Mucosa of rectum (tissue), 2 donors: ENCODE data around the gene LRRC1.

Source experiments
- H3K27ac ChIP-seq, 2 donors: one replicate each; pipeline ENCODE4 v1.7.0; 2013; ENCODE audit warnings: inconsistent platforms in 2 of 2, low read depth in 2 of 2, low read length in 2 of 2
- H3K27me3 ChIP-seq, 2 donors: one replicate each; pipeline ENCODE4 v1.7.0; 2013; ENCODE audit warnings: low read length in 2 of 2; ENCODE audit not compliant: control insufficient read depth in 2 of 2, insufficient read depth in 2 of 2
- H3K36me3 ChIP-seq, 2 donors: one replicate each; pipeline ENCODE4 v1.7.0; 2013; ENCODE audit warnings: low read length in 2 of 2; ENCODE audit not compliant: control insufficient read depth in 2 of 2, insufficient read depth in 2 of 2
- H3K4me1 ChIP-seq, 2 donors: one replicate each; pipeline ENCODE4 v1.7.0; 2013; ENCODE audit warnings: low read length in 2 of 2, mild to moderate bottlenecking in 1 of 2; ENCODE audit not compliant: control insufficient read depth in 2 of 2, insufficient read depth in 2 of 2
- H3K4me3 ChIP-seq, 2 donors: one replicate each; pipeline ENCODE4 v1.7.0; 2013; ENCODE audit warnings: low read length in 2 of 2
- H3K9ac ChIP-seq, 2 donors: one replicate each; pipeline ENCODE4 v1.7.0; 2013; ENCODE audit warnings: low read length in 2 of 2, low read depth in 1 of 2, mild to moderate bottlenecking in 1 of 2
- H3K9me3 ChIP-seq, 2 donors: one replicate each; pipeline ENCODE4 v1.7.0; 2013; ENCODE audit warnings: low read length in 2 of 2; ENCODE audit not compliant: control insufficient read depth in 2 of 2
- donor health status: healthy.
- donor health status: Normal muscosa, but diverticular disease.

The LRRC1 gene

DNA sequence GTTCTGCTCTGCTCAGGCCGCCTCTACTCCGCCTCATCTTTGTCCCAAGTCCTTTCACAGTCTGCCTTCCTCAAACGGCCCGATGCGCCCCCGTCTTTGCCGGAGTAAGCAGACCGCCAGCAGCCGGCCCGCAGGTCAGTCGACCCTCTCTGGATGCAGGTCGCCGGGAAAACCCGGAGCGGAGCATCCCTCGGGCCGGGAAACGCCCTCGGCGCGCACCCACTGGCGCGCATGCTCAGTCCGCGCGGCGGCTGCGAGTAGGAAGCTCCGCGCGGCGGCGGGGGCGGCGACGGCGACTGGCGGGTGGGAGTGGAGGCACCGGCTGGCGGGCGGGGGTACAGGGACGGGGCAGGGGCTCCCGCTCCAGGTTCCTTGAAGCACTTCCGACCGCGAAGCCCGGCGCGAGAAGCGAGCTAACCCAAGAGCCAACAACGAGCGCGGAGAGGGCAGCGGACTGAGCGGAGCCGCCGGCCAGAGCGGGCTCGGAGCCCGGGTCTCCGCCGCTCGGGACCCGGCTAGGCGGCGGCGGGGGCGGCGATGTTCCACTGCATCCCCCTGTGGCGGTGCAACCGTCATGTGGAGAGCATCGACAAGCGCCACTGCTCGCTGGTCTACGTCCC, at the start of gene LRRC1:
Gene LRRC1 (plus strand): TSS at position 286 of the 620 bp plus-strand sequence. CDS start 252 bp downstream, at position 538.
- no peaks in the 10 kb centered on the region for H3K9me3 ChIP-seq
- H3K36me3 ChIP-seq: no peaks in the 10 kb centered on the region
- H3K4me1 ChIP-seq: peaks cover 11 to 32% of the 10 kb centered on the region in 2 donors
- peak within 1 kb of the TSS; percentile 83 to 84 for H3K9ac ChIP-seq
- peak within 1 kb of the TSS; percentile 73 to 83 for H3K27ac ChIP-seq
- H3K27me3 ChIP-seq: no peaks in the 10 kb centered on the region
- peak within 1 kb of the TSS; percentile 94 to 96 for H3K4me3 ChIP-seq

GRCh38 chr6:53746442-53747103, 48.2 kb upstream of the LRRC1 start:
- Histone ChIP-seq H3K27ac (no peak overlapping the region), H3K4me3 (no peak overlapping the region), H3K36me3 (no peaks in the 10 kb centered on the region), H3K9ac (no peak overlapping the region), H3K4me1 (no peaks in the 10 kb centered on the region), H3K9me3 (no peaks in the 10 kb centered on the region), H3K27me3 (no peaks in the 10 kb centered on the region)

GRCh38 chr6:53750052-53750650, 44.7 kb upstream of the LRRC1 start:
- H3K9me3 ChIP-seq: no peaks in the 10 kb centered on the region
- no peaks in the 10 kb centered on the region for H3K27me3 ChIP-seq
- H3K9ac ChIP-seq: no peak overlapping the region
- no peak overlapping the region for H3K27ac ChIP-seq
- H3K4me1 ChIP-seq: no peaks in the 10 kb centered on the region
- no peak overlapping the region for H3K4me3 ChIP-seq
- H3K36me3 ChIP-seq: no peaks in the 10 kb centered on the region

GRCh38 chr6:53751417-53751816, 43.4 kb upstream of the LRRC1 start:
- no peak overlapping the region for H3K4me3 ChIP-seq
- H3K27ac ChIP-seq: no peak overlapping the region
- H3K9ac ChIP-seq: no peak overlapping the region
- H3K9me3 ChIP-seq: no peaks in the 10 kb centered on the region
- no peaks in the 10 kb centered on the region for H3K36me3 ChIP-seq
- no peaks in the 10 kb centered on the region for H3K4me1 ChIP-seq
- no peaks in the 10 kb centered on the region for H3K27me3 ChIP-seq

GRCh38 chr6:53752440-53752839, 42.4 kb upstream of the LRRC1 start:
- Histone ChIP-seq H3K4me3 (no peak overlapping the region), H3K27me3 (no peaks in the 10 kb centered on the region), H3K4me1 (no peaks in the 10 kb centered on the region), H3K9me3 (no peaks in the 10 kb centered on the region), H3K36me3 (no peaks in the 10 kb centered on the region), H3K9ac (no peak overlapping the region), H3K27ac (no peak overlapping the region)

DNA sequence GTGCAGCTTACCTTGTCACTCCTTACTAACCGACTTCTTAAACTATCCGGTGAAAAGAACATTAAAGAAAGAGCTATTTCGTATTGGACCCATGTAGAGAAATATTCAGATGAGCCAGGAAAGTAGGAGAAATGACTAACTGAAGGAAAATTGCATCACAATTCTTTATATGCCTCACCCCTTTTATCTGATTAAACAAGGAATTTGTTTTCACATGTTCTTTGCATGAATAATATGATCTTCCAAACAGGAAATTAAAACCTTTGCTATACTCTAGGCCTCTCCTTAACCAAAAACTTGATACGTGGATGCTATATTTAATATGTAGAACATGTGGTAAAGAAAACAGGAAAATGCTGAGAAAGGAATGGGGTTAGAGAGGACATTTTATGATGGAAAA, 41.9 kb upstream of the LRRC1 start:
- no peak overlapping the region for H3K9ac ChIP-seq
- H3K27ac ChIP-seq: no peak overlapping the region
- H3K27me3 ChIP-seq: no peaks in the 10 kb centered on the region
- no peaks in the 10 kb centered on the region for H3K4me1 ChIP-seq
- H3K9me3 ChIP-seq: no peaks in the 10 kb centered on the region
- H3K4me3 ChIP-seq: no peak overlapping the region
- no peaks in the 10 kb centered on the region for H3K36me3 ChIP-seq

DNA sequence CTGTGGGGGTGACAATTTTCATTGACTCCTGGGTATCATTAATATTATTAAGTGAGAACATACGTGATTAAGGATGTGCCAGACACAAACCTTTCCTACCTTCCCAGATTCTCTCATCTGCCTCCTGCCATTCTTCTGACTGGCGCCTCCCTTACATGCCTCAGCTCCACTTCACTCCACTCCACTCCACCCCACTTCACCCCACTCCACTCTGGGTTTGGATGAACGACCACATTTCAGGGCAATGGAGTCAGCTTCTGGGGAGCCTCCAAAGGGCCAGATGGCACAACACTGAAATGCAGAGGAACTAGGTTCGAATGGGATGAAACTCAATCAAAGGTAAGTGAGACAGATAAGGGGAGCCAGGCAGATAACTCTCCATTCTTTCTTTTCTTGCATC, 40.5 kb upstream of the LRRC1 start:
- H3K27ac ChIP-seq: no peak overlapping the region
- no peak overlapping the region for H3K9ac ChIP-seq
- no peaks in the 10 kb centered on the region for H3K4me1 ChIP-seq
- H3K36me3 ChIP-seq: no peaks in the 10 kb centered on the region
- no peaks in the 10 kb centered on the region for H3K9me3 ChIP-seq
- no peaks in the 10 kb centered on the region for H3K27me3 ChIP-seq
- H3K4me3 ChIP-seq: no peak overlapping the region

DNA sequence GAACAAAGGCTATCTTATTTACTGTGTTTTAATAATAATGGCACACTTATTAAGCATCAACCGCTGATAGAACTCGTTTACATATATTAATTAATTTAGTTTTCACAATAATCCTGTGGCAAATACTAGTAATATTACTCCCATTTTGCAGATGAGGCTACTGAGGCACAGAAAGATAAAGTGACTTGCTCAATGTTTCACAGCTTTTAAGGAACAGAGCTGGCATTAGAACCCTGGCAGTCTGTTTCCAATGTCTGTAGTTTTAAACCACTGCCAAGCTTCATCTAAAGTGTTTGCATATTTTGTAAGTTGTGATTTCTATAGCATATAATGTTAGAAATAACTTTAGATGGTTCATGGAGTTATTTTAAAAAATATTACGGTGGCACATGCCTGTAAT, 38.4 kb upstream of the LRRC1 start:
- H3K27me3 ChIP-seq: no peaks in the 10 kb centered on the region
- H3K36me3 ChIP-seq: no peaks in the 10 kb centered on the region
- H3K9ac ChIP-seq: no peak overlapping the region
- H3K9me3 ChIP-seq: no peaks in the 10 kb centered on the region
- no peak overlapping the region for H3K4me3 ChIP-seq
- H3K27ac ChIP-seq: no peak overlapping the region
- H3K4me1 ChIP-seq: no peaks in the 10 kb centered on the region

GRCh38 chr6:53758496-53758895, 36.3 kb upstream of the LRRC1 start:
- H3K9me3 ChIP-seq: no peaks in the 10 kb centered on the region
- no peak overlapping the region for H3K9ac ChIP-seq
- H3K27me3 ChIP-seq: no peaks in the 10 kb centered on the region
- H3K4me1 ChIP-seq: no peaks in the 10 kb centered on the region
- H3K27ac ChIP-seq: no peak overlapping the region
- no peaks in the 10 kb centered on the region for H3K36me3 ChIP-seq
- no peak overlapping the region for H3K4me3 ChIP-seq

DNA sequence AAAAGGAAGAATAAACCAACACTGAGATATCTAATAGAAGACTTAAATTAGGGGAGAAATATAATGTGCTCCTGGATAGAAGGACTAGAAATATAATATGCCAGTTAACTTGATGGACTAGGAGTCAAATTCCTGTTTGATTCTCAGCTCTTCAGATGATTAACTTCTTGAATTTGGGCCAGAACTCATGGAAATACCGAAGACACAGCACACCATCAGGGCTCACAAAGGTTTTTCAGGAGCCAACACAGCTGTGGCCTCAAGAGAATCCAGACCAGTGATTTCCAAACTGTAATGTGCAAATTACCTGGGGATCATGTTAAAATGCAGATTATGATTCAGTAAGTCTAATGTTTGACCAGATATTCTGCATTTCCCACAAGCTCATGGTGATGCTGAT, 33.8 kb upstream of the LRRC1 start:
- H3K4me3 ChIP-seq: no peak overlapping the region
- no peak overlapping the region for H3K9ac ChIP-seq
- no peaks in the 10 kb centered on the region for H3K4me1 ChIP-seq
- H3K36me3 ChIP-seq: no peaks in the 10 kb centered on the region
- H3K9me3 ChIP-seq: no peaks in the 10 kb centered on the region
- no peak overlapping the region for H3K27ac ChIP-seq
- H3K27me3 ChIP-seq: no peaks in the 10 kb centered on the region
